MCF 10A (cell line): Measurements from ENCODE around the gene KRTAP4-5. TPM values are rescaled to one million over a fixed set of nuclear protein-coding genes. Genes with fewer than 3 reads are reported as not detected.
"Not testable (repeated sequence)": the region's sequence is repeated elsewhere in the genome, so short reads cannot be mapped to it uniquely, and the experiment has no call there.

Experiments used
- BruUV-seq: library from RNA; stranded (reverse); fragments of 400-500 nt; replicated peaks from 2 replicates; lab custom pipeline; 2021; lab: Mats Ljungman, UMichigan
- CTCF ChIA-PET: fragments of 300-600 bp; sonication (Branson Sonifier 250); formaldehyde crosslinking; extraction: SDS; loops from one replicate; lab custom pipeline; 2021; ENCODE audit warnings: antibody characterized with exemption, inconsistent platforms; lab: Yijun Ruan, JAX
- POLR2A ChIA-PET: fragments of 300-600, 350-650 bp; sonication (Branson Sonifier 250); formaldehyde crosslinking; extraction: SDS; loops from one replicate; lab custom pipeline; 2020; ENCODE audit warnings: antibody characterized with exemption, inconsistent platforms; lab: Yijun Ruan, JAX
- DNase-seq: peaks from one replicate; pipeline ENCODE4 v3.0.0-alpha.2; 2018; ENCODE audit not compliant: unreplicated experiment
- H3K27ac Mint-ChIP-seq: one replicate; pipeline ENCODE4 v1.8.0; 2022; ENCODE audit warnings: mild to moderate bottlenecking, low read depth, mixed read lengths; ENCODE audit not compliant: unreplicated experiment
- H3K27me3 Mint-ChIP-seq: one replicate; pipeline ENCODE4 v1.8.0; 2022; ENCODE audit warnings: mixed read lengths; ENCODE audit not compliant: insufficient read depth, unreplicated experiment
- H3K36me3 Mint-ChIP-seq: one replicate; pipeline ENCODE4 v1.8.0; 2022; ENCODE audit warnings: mild to moderate bottlenecking, moderate library complexity, mixed read lengths; ENCODE audit not compliant: insufficient read depth, unreplicated experiment
- H3K4me1 Mint-ChIP-seq: one replicate; pipeline ENCODE4 v1.8.0; 2022; ENCODE audit warnings: mixed read lengths; ENCODE audit not compliant: insufficient read depth, unreplicated experiment
- H3K4me3 Mint-ChIP-seq: one replicate; pipeline ENCODE4 v1.8.0; 2022; ENCODE audit warnings: mild to moderate bottlenecking, moderate library complexity, mixed read lengths; ENCODE audit not compliant: unreplicated experiment
- H3K9me3 Mint-ChIP-seq: one replicate; pipeline ENCODE4 v1.8.0; 2022; ENCODE audit warnings: mixed read lengths; ENCODE audit not compliant: unreplicated experiment
- CTCF ChIP-seq: fragments of 200-600 bp; IDR thresholded peaks from one replicate; pipeline ENCODE4 v1.8.0; 2022; ENCODE audit warnings: antibody characterized with exemption, mild to moderate bottlenecking; ENCODE audit not compliant: unreplicated experiment
- intact Hi-C: fragments of 100-400 bp; cut with micrococcal nuclease; formaldehyde crosslinking; loops from 2 replicates; pipeline ENCODE4 v1.14.1; 2022
- total RNA-seq: library from RNA; stranded (reverse); gene quantifications from 2 replicates; pipeline ENCODE4 v1.2.3, GENCODE V29; 2022

The KRTAP4-5 gene
- total RNA-seq, 1 experiment from 2014 or later, result not detected

- H3K36me3 Mint-ChIP-seq, result no peaks in the 10 kb centered on the region
Measured at GRCh38 chr17:41168121-41168520, 18.5 kb upstream of the KRTAP4-5 start, which contains the start of gene KRTAP4-3. Gene KRTAP4-3, minus strand, starts transcription at chr17:41168221. Its CDS starts 49 bp downstream, at chr17:41168172.

GRCh38 chr17:41167561-41167960 is 17.9 kb upstream of the KRTAP4-5 start:
- no TSS peak for BruUV-seq
- no peak for TF ChIP-seq CTCF
- H3K27me3 Mint-ChIP-seq, result no peaks in the 10 kb centered on the region
- no peaks in the 10 kb centered on the region for H3K36me3 Mint-ChIP-seq
- DNase-seq, result no peak
- no peak overlapping the region for H3K4me3 Mint-ChIP-seq
- no peaks in the 10 kb centered on the region for H3K4me1 Mint-ChIP-seq
- no peaks in the 10 kb centered on the region for H3K9me3 Mint-ChIP-seq
- intact Hi-C loops, result no loop called here
- CTCF ChIA-PET, result no interaction called here
- no peak overlapping the region for H3K27ac Mint-ChIP-seq
- POLR2A ChIA-PET, result no interaction called here

More at GRCh38 chr17:41168121-41168520, 18.5 kb upstream of the KRTAP4-5 start, which contains the start of gene KRTAP4-3:
- intact Hi-C loops, result no loop called here
- no peak for DNase-seq
- Mint-ChIP-seq H3K4me1 (no peaks in the 10 kb centered on the region), H3K27me3 (no peaks in the 10 kb centered on the region), H3K27ac (no peak within 1 kb of the TSS), H3K4me3 (no peak within 1 kb of the TSS), H3K9me3 (no peaks in the 10 kb centered on the region)
- ChIA-PET POLR2A (interaction anchor here (1.1 kb wide), 1 partner anchor 11 kb away, joined by 3 read pairs; no protein-coding TSS in a partner anchor), CTCF (no interaction called here)
- BruUV-seq, result no TSS peak
- no peak for TF ChIP-seq CTCF

- POLR2A ChIA-PET, result no interaction called here
- no peak for TF ChIP-seq CTCF
- Mint-ChIP-seq H3K36me3 (no peaks in the 10 kb centered on the region), H3K4me1 (no peaks in the 10 kb centered on the region), H3K9me3 (no peaks in the 10 kb centered on the region), H3K27me3 (peaks cover 13% of the 10 kb centered on the region), H3K27ac (no peak overlapping the region), H3K4me3 (no peak overlapping the region)
- CTCF ChIA-PET, result no interaction called here
- no peak for DNase-seq
- no TSS peak for BruUV-seq
- intact Hi-C loops, result no loop called here
Measured at GRCh38 chr17:41163828-41164227, 14.2 kb upstream of the KRTAP4-5 start.

- no peaks in the 10 kb centered on the region for H3K4me1 Mint-ChIP-seq
- H3K36me3 Mint-ChIP-seq, result no peaks in the 10 kb centered on the region
- intact Hi-C loops, result no loop called here
- CTCF ChIA-PET, result interaction anchor here (0.6 kb wide), 3 partner anchors 83 to 185 kb away, joined by 3 to 4 read pairs (median 3); no protein-coding TSS in a partner anchor
- TF ChIP-seq CTCF, result no peak
- no peak for DNase-seq
- H3K4me3 Mint-ChIP-seq, result no peak within 1 kb of the TSS
- H3K9me3 Mint-ChIP-seq, result no peaks in the 10 kb centered on the region
- POLR2A ChIA-PET, result no interaction called here
- H3K27me3 Mint-ChIP-seq, result peaks cover 28% of the 10 kb centered on the region
- H3K27ac Mint-ChIP-seq, result no peak within 1 kb of the TSS
- no TSS peak for BruUV-seq
Measured at GRCh38 chr17:41160648-41161047, 11.0 kb upstream of the KRTAP4-5 start, which contains the start of gene KRTAP4-4. Gene KRTAP4-4, minus strand, starts transcription at chr17:41160748. Its CDS starts 57 bp downstream, at chr17:41160691.

- H3K27me3 Mint-ChIP-seq, result peaks cover 28% of the 10 kb centered on the region
- H3K9me3 Mint-ChIP-seq, H3K4me3 Mint-ChIP-seq, H3K4me1 Mint-ChIP-seq, H3K36me3 Mint-ChIP-seq, POLR2A ChIA-PET, DNase-seq, H3K27ac Mint-ChIP-seq, BruUV-seq, intact Hi-C loops: not testable (repeated sequence)
- CTCF ChIA-PET, result interaction anchor here (0.6 kb wide), 3 partner anchors 82 to 303 kb away, joined by 3 to 4 read pairs (median 3); no protein-coding TSS in a partner anchor
Measured at GRCh38 chr17:41160190-41160589, 10.6 kb upstream of the KRTAP4-5 start.
